ENCODE results near the gene SCGB1D4. TPM values are rescaled to one million over a fixed set of nuclear protein-coding genes. Genes with fewer than 3 reads are reported as not detected.
A peak's percentile ranks its signal among the peaks of the same experiment; 100 is the strongest.
"Not testable (repeated sequence)": the region's sequence is repeated elsewhere in the genome, so short reads cannot be mapped to it uniquely, and the experiment has no call there.

SCGB1D4 gene
- total RNA-seq, 1 donor from 2014 or later: not detected

DNA sequence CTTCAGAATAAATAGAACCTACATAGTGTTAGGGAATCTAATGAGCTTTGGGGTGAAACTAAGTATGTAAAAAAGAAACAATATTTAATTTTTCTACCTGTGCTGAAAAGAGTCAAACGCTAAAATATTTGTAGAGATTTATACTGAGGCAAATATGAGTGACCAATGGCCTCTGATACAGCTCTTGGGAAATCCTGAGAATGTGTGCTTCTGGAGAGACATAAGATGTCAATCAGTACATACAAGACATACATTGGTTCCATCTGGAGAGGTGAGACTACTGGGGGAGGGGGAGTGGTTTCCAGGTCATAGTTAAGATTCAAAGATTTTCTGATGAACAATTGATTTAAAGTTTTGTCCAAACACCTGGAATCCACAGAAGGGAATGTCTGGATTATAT is 39.3 kb upstream of the SCGB1D4 start:
- no peak for DNase-seq (ENCODE audit: extremely low spot score in 2 of 2)
- Histone ChIP-seq H3K9me3 (no peaks in the 10 kb centered on the region), H3K4me3 (peak overlapping the region; percentile 57 to 78), H3K27me3 (no peaks in the 10 kb centered on the region), H3K4me1 (peaks cover 9% of the 10 kb centered on the region), H3K27ac (peak overlapping the region; percentile 15), H3K36me3 (no peaks in the 10 kb centered on the region)
- TF ChIP-seq, protein P1, sequence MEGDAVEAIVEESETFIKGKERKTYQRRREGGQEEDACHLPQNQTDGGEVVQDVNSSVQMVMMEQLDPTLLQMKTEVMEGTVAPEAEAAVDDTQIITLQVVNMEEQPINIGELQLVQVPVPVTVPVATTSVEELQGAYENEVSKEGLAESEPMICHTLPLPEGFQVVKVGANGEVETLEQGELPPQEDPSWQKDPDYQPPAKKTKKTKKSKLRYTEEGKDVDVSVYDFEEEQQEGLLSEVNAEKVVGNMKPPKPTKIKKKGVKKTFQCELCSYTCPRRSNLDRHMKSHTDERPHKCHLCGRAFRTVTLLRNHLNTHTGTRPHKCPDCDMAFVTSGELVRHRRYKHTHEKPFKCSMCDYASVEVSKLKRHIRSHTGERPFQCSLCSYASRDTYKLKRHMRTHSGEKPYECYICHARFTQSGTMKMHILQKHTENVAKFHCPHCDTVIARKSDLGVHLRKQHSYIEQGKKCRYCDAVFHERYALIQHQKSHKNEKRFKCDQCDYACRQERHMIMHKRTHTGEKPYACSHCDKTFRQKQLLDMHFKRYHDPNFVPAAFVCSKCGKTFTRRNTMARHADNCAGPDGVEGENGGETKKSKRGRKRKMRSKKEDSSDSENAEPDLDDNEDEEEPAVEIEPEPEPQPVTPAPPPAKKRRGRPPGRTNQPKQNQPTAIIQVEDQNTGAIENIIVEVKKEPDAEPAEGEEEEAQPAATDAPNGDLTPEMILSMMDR (IDR thresholded peaks at IDR 0.05): no peak
- no peak for TF ChIP-seq POLR2AphosphoS5 (IDR thresholded peaks at IDR 0.05; ENCODE audit: insufficient read depth in 1 of 2, low read depth in 1 of 2)
- no peak for TF ChIP-seq POLR2A (IDR thresholded peaks at IDR 0.05)
- intact Hi-C loops (cut with DNase I): no loop called here

DNA sequence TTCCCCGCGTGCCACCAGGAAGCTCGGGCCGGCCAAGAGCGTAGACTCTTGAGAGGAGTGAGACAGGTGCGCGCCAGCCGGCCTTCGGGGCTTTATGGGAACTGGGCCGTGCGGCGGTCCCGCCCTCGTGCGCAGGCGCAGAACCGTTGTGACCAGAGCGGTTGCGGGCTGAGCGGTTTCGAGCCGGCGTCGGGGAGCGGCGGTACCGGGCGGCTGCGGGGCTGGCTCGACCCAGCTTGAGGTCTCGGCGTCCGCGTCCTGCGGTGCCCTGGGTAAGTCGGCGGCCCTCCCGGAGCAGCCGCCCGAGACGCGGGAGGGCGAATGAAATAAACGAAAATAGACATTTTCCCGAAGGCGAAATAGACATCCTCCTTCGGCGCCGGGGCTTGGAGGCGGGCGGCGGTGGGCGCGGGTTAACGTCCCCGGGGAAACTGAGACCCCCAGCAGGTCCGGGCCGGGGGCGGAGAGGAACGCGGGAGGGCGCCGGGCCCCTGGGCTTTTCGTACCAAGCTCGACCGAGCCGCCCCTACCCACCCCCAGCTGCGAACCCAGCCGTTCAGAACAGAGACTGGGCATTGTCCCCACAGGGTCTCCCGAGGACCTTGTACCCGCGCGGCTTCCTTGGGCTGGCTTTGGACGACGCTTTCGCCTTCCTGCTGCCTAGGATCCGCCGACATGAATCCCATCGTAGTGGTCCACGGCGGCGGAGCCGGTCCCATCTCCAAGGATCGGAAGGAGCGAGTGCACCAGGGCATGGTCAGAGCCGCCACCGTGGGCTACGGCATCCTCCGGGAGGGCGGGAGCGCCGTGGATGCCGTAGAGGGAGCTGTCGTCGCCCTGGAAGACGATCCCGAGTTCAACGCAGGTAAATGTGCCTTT is 38.7 kb upstream of the SCGB1D4 start, which contains the start of gene ASRGL1:
Gene ASRGL1 (plus strand): TSS at position 146 of the 879 bp plus-strand sequence. CDS start 530 bp downstream, at position 676.
- peaks cover 9% of the 10 kb centered on the region for H3K4me1 ChIP-seq
- intact Hi-C loops (cut with DNase I): no loop called here
- peak within 1 kb of the TSS; percentile 15 for H3K27ac ChIP-seq
- no peak for DNase-seq (ENCODE audit: extremely low spot score in 2 of 2)
- H3K27me3 ChIP-seq: no peaks in the 10 kb centered on the region
- TF ChIP-seq POLR2A (IDR thresholded peaks at IDR 0.05): no peak
- TF ChIP-seq POLR2AphosphoS5 (IDR thresholded peaks at IDR 0.05; ENCODE audit: insufficient read depth in 1 of 2, low read depth in 1 of 2): peak in 1 of 2 donors; percentile 26
- H3K36me3 ChIP-seq: no peaks in the 10 kb centered on the region
- peak within 1 kb of the TSS; percentile 57 to 78 for H3K4me3 ChIP-seq
- no peaks in the 10 kb centered on the region for H3K9me3 ChIP-seq

DNA sequence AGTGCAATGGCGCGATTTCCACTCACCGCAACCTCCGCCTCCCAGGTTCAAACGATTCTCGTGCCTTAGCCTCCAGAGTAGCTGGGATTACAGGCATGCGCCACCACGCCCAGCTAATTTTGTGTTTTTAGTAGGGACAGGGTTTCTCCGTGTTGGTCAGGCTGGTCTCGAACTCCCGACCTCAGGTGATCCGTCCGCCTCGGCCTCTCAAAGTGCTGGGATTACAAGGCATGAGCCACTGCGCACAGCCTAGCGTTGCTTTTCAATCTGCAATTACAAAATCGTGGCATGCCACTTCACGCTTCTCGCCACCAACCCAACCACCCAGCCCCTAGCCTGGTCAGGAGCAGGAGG is 38.1 kb upstream of the SCGB1D4 start:
- H3K27me3 ChIP-seq; H3K36me3 ChIP-seq; H3K27ac ChIP-seq; intact Hi-C loops (cut with DNase I); H3K9me3 ChIP-seq; H3K4me1 ChIP-seq; DNase-seq (ENCODE audit: extremely low spot score in 2 of 2): not testable (repeated sequence)
- H3K4me3 ChIP-seq: peak overlapping the region; percentile 57 to 78

DNA sequence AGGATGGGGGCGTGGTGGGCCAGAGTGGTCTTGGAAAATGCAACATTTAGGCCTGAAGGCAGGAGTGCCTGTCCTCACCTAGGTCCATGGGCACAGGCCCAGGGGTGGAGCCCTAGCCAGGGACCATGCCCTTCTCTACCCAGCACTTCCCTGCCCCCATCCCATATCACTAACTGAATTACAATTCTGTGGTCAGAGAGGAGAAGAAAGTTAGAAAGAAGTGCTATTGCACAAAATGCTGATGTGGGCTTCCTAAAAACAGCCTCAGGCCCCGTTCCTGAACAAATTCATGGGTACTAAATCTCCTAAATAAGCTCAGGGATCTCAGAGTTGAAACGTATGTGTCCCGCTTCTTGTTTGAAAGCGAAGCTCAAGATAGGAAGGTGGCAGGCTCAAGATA is 34.9 kb upstream of the SCGB1D4 start:
- Histone ChIP-seq H3K36me3 (no peaks in the 10 kb centered on the region), H3K4me3 (no peak overlapping the region), H3K9me3 (no peaks in the 10 kb centered on the region), H3K27me3 (no peaks in the 10 kb centered on the region), H3K4me1 (peaks cover 9% of the 10 kb centered on the region), H3K27ac (no peak overlapping the region)
- TF ChIP-seq, protein P1 (IDR thresholded peaks at IDR 0.05): no peak
- TF ChIP-seq POLR2A (IDR thresholded peaks at IDR 0.05) (no peak), POLR2AphosphoS5 (IDR thresholded peaks at IDR 0.05; ENCODE audit: insufficient read depth in 1 of 2, low read depth in 1 of 2) (no peak)
- intact Hi-C loops (cut with DNase I): no loop called here
- no peak for DNase-seq (ENCODE audit: extremely low spot score in 2 of 2)

DNA sequence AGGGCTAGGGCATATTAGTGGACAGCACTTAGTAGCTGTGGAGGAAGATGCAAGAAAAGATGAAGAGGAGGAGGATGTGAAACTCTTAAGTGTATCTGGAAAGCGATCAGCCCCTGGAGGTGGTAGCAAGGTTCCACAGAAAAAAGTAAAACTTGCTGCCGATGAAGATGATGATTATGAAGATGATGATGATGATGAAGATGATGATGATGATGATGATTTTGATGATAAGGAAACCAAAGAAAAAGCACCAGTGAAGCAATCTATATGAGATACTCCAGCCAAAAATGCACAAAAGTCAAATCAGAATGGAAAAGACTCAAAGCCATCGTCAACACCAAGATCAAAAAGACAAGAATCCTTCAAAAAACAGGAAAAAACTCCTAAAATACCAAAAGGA is 32.4 kb upstream of the SCGB1D4 start:
- H3K4me1 ChIP-seq; H3K4me3 ChIP-seq; H3K36me3 ChIP-seq; DNase-seq (ENCODE audit: extremely low spot score in 2 of 2); H3K27ac ChIP-seq; H3K9me3 ChIP-seq; H3K27me3 ChIP-seq; intact Hi-C loops (cut with DNase I): not testable (repeated sequence)

DNA sequence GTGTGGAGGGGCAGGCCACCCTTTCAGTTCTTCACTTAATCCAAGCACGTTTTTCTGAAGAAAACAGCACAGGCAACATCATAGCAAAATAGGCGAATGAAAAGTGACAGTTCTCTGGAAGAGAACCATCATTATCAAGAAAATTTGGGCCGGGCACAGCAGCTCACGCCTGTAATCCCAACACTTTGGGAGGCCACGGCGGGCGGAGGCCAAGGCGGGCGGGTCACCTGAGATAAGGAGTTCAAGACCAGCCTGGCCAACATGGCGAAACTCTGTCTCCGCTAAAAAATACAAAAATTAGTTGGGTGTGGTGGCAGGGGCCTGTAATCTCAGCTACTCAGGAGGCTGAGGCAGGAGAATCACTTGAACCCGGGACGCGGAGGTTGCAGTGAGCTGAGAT is 28.7 kb upstream of the SCGB1D4 start:
- H3K4me3 ChIP-seq; H3K27me3 ChIP-seq; intact Hi-C loops (cut with DNase I); H3K36me3 ChIP-seq; DNase-seq (ENCODE audit: extremely low spot score in 2 of 2); H3K27ac ChIP-seq; H3K9me3 ChIP-seq; H3K4me1 ChIP-seq: not testable (repeated sequence)

DNA sequence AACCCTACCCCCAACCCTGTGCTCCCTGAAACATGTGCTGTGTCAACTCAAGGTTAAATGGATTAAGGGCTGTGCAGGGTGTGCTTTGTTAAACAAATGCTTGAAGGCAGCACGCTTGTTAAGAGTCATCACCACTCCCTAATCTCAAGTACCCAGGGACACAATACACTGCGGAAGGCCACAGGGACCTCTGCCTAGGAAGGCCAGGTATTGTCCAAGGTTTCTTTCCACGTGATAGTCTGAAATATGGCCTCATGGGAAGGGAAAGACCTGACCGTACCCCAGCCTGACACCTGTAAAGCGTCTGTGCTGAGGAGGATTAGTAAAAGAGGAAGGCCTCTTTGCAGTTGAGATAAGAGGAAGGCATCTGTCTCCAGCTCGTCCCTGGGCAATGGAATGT is 27.8 kb upstream of the SCGB1D4 start:
- H3K36me3 ChIP-seq; H3K4me1 ChIP-seq; H3K27me3 ChIP-seq; H3K27ac ChIP-seq; DNase-seq (ENCODE audit: extremely low spot score in 2 of 2); H3K4me3 ChIP-seq; H3K9me3 ChIP-seq; intact Hi-C loops (cut with DNase I): not testable (repeated sequence)

DNA sequence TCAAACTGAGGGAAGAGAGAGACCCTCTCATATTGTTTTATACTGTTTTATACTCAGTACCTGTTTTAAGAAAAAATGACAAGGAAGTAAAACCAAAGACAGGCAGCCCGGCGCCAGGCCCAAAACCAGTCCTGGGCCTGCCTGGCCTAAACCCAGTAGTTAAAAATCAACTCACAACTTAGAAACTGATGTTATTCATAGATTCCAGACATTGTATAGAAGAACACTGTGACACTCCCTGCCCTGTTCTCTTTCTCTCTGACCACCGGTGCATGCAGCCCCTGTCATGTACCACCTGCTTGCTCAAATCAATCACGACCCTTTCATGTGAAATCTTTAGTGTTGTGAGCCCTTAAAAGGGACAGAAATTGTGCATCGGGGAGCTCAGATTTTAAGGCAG is 26.9 kb upstream of the SCGB1D4 start:
- H3K9me3 ChIP-seq; DNase-seq (ENCODE audit: extremely low spot score in 2 of 2); intact Hi-C loops (cut with DNase I); H3K27ac ChIP-seq; H3K36me3 ChIP-seq; H3K27me3 ChIP-seq; H3K4me1 ChIP-seq; H3K4me3 ChIP-seq: not testable (repeated sequence)

Data from vagina (tissue), 2 donors.